Measurements from ENCODE around the gene CTTNBP2NL. TPM values are rescaled to one million over a fixed set of nuclear protein-coding genes. Genes with fewer than 3 reads are reported as not detected.

The CTTNBP2NL gene, protein sequence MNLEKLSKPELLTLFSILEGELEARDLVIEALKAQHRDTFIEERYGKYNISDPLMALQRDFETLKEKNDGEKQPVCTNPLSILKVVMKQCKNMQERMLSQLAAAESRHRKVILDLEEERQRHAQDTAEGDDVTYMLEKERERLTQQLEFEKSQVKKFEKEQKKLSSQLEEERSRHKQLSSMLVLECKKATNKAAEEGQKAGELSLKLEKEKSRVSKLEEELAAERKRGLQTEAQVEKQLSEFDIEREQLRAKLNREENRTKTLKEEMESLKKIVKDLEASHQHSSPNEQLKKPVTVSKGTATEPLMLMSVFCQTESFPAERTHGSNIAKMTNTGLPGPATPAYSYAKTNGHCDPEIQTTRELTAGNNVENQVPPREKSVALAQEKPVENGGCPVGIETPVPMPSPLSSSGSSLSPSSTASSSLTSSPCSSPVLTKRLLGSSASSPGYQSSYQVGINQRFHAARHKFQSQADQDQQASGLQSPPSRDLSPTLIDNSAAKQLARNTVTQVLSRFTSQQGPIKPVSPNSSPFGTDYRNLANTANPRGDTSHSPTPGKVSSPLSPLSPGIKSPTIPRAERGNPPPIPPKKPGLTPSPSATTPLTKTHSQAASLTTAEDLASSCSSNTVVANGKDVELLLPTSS
- 39.0 and 43.6 TPM in 2 replicates for total RNA-seq
- long read RNA-seq, full-length matches to known transcripts = 4 of 15 reads
- long read RNA-seq, partial matches to known transcripts = 0 of 15 reads
- long read RNA-seq, other reads (novel, unspliced or antisense) = 11 of 15 reads

DNA sequence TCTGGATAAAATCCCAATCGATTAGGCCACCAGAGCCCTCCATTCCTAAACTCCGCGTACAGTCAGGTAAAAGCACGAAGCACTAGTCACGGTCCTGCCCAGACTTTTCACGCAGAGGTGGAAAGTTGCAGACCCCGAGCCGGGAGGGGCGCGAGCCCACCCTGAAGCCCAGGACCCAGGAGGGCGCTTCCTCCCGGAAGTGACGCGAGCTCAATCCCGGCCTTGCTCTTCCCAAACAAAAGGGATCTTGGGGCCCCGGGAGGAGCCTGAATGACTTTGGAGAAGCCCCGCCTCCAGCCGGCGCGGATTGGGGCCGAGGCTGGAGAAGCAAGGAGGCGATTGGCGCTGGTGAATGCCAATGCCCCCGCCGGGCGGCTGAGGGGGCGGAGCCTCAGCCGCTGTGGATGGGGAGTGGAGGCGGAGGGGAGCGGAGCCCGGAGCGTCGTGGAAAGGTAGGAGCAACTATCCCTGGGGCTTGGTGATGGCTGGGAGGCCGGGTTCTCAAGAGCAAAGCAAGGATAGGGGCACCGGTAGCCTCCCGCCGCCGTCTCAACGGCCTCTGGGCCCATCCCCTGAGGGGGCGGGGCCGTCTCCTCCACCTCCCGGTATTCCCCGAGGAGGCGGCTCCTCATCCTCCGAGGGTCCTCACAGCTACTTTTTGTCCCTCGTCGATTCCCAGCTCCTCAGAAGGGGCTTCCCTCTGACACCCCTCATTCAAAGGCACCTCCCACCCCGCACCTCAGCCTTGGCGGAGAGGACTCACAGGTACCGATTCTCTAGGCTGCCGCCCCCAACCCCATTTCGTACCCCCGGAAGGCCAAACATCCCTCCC lies at the start of gene CTTNBP2NL:
Gene CTTNBP2NL, plus strand, starts transcription at position 394 of the 832 bp plus-strand sequence. CDS start 19,952 bp downstream, outside the sequence.
- no peaks in the 10 kb centered on the region for H3K36me3 Mint-ChIP-seq (ENCODE audit: low read depth)
- peak within 1 kb of the TSS; percentile 96 for H3K27ac Mint-ChIP-seq (ENCODE audit: unreplicated experiment)
- peaks cover 46% of the 10 kb centered on the region for H3K4me1 Mint-ChIP-seq
- no peaks in the 10 kb centered on the region for H3K27me3 Mint-ChIP-seq (ENCODE audit: low read depth)
- peak within 1 kb of the TSS; percentile 95 for H3K4me3 Mint-ChIP-seq
- DNase-seq (ENCODE audit: low read depth, low spot score) = peak; percentile 89
- H3K9me3 Mint-ChIP-seq = no peaks in the 10 kb centered on the region
- TF ChIP-seq, protein P1, sequence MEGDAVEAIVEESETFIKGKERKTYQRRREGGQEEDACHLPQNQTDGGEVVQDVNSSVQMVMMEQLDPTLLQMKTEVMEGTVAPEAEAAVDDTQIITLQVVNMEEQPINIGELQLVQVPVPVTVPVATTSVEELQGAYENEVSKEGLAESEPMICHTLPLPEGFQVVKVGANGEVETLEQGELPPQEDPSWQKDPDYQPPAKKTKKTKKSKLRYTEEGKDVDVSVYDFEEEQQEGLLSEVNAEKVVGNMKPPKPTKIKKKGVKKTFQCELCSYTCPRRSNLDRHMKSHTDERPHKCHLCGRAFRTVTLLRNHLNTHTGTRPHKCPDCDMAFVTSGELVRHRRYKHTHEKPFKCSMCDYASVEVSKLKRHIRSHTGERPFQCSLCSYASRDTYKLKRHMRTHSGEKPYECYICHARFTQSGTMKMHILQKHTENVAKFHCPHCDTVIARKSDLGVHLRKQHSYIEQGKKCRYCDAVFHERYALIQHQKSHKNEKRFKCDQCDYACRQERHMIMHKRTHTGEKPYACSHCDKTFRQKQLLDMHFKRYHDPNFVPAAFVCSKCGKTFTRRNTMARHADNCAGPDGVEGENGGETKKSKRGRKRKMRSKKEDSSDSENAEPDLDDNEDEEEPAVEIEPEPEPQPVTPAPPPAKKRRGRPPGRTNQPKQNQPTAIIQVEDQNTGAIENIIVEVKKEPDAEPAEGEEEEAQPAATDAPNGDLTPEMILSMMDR (conservative IDR thresholded peaks at IDR 0.05) = no peak

DNA sequence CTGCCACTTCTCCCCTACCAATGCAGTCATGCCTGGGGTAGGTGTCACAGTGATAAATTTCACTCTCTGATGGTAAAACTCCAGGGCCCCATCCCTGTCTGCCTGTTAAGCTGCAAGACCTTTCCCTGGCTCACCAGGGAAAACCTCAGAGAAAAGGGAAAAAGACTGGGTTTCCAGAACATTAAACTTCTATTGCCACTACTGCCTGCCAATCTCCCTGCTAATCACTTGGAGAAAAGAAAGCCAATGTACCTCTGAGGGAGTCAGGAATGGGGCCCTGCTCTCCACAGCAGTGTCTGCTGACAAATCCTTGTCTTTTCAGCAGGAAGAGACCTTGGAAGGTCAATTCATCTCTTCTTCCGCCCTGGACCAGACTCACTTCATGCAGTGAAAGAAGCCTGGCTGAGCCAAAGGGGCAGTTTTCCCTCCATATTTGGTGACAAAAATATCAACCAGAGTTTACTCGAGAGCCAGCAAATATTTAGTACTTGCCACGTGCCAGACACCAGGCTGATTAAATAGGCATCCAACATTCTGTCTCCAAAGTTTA lies 49.1 kb upstream of the CTTNBP2NL start:
- no peak for DNase-seq (ENCODE audit: low read depth, low spot score)
- no peak overlapping the region for H3K27ac Mint-ChIP-seq (ENCODE audit: unreplicated experiment)
- peaks cover 5% of the 10 kb centered on the region for H3K9me3 Mint-ChIP-seq
- peaks cover 21% of the 10 kb centered on the region for H3K27me3 Mint-ChIP-seq (ENCODE audit: low read depth)
- H3K4me3 Mint-ChIP-seq = no peak overlapping the region
- H3K4me1 Mint-ChIP-seq = peaks cover 4% of the 10 kb centered on the region
- H3K36me3 Mint-ChIP-seq (ENCODE audit: low read depth) = peaks cover 3% of the 10 kb centered on the region
- TF ChIP-seq, protein P1 (conservative IDR thresholded peaks at IDR 0.05) = no peak

GRCh38 chr1:112356765-112357164 lies 39.2 kb upstream of the CTTNBP2NL start:
- Mint-ChIP-seq H3K4me3 (no peak overlapping the region), H3K9me3 (peaks cover 2% of the 10 kb centered on the region), H3K27ac (ENCODE audit: unreplicated experiment) (no peak overlapping the region), H3K4me1 (no peaks in the 10 kb centered on the region), H3K27me3 (ENCODE audit: low read depth) (peaks cover 40% of the 10 kb centered on the region), H3K36me3 (ENCODE audit: low read depth) (no peaks in the 10 kb centered on the region)
- no peak for DNase-seq (ENCODE audit: low read depth, low spot score)
- TF ChIP-seq, protein P1 (conservative IDR thresholded peaks at IDR 0.05) = no peak

DNA sequence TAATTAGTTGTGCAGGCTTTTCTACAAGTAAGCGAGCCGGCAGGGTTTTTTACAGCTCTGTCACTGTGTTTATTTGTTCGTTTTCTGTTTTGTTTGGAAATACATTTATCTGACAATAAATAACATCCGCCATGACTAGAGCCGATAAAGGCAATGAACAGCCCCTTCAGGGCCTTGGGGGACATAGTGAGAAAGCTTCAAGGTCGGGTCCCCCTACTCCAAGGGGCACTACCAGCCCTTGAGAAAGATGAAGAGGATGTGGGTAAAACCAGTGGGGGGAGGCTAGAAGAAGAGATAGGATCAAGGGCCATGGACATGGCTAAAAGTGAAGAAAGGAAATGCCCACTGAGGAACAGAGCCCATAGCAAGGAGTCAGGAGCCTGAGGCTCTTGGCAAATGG lies 38.5 kb upstream of the CTTNBP2NL start:
- Mint-ChIP-seq H3K4me3 (no peak overlapping the region), H3K4me1 (no peaks in the 10 kb centered on the region), H3K36me3 (ENCODE audit: low read depth) (no peaks in the 10 kb centered on the region), H3K27ac (ENCODE audit: unreplicated experiment) (no peak overlapping the region), H3K9me3 (no peaks in the 10 kb centered on the region), H3K27me3 (ENCODE audit: low read depth) (peaks cover 41% of the 10 kb centered on the region)
- DNase-seq (ENCODE audit: low read depth, low spot score) = no peak
- TF ChIP-seq, protein P1 (conservative IDR thresholded peaks at IDR 0.05) = no peak
